ENCODE data around the gene HEPACAM.

HEPACAM gene

DNA sequence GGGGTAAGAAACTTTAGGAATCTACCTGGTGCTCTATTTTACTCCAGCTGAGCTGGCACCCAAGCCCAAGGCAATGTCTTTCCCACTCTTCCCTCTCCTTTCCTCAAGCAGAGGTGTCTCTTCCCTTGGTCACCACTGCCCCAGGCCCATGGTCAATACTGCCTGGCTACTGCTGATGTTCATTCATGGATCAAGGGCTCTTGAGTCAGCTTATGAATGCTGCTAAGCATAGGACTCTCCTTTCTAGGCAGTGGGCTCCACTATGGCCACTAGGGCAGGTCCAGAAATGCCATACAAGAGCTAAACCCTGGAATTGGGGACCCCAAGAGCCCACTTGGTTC lies 19.5 kb downstream of the HEPACAM start:
- Mint-ChIP-seq H3K4me1 (no peaks in the 10 kb centered on the region), H3K9me3 (no peaks in the 10 kb centered on the region), H3K4me3 (no peak overlapping the region), H3K36me3 (ENCODE audit: insufficient read depth) (no peaks in the 10 kb centered on the region), H3K27ac (ENCODE audit: low read depth) (no peak overlapping the region), H3K27me3 (peaks cover 11% of the 10 kb centered on the region)
- DNase-seq (ENCODE audit: low spot score in 2 of 2), result no peak
- no peak for ATAC-seq (replicated peaks; ENCODE audit: extremely low read depth, poor library complexity, severe bottlenecking)

DNA sequence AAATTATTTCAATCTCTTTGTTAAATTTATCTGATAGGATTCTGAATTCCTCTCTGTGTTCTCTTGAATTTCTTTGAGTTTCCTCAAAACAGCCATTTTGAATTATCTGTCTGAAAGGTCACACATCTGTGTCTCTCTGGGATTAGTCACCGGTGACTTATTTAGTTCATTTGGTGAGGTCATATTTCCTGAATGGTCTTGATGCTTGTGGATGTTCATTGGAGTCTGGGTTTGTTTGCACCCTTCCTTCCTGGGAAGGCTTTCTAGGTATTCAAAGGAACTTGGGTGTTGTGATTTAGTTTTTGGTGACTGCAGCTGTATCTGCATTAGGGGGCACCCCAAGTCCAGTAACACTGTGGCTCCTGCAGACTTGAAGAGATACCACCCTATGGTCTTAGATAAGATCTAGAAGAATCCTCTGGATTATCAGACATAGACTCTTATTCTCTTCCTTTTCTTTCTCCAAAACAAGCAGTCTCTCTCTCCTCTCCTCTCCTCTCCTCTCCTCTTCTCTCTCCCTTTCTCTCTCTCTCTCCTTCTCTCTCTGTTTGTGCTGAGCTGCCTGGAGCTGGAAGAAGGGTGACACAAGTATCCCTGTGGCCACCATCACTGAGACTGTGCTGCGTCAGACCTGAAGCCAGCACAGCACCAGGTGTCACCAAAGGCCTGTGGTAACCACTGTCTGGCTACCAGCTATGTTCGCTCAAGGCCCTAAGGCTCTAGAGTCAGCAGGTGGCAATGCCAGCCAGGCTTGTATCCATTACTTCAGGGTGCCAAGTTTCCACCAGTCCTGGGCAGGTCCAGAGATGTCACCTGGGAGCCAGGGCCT lies 20.1 kb downstream of the HEPACAM start:
- DNase-seq (ENCODE audit: low spot score in 2 of 2) (no peak), ATAC-seq (replicated peaks; ENCODE audit: extremely low read depth, poor library complexity, severe bottlenecking) (no peak)
- Mint-ChIP-seq H3K27ac (ENCODE audit: low read depth) (no peak overlapping the region), H3K9me3 (no peaks in the 10 kb centered on the region), H3K4me3 (no peak overlapping the region), H3K27me3 (peaks cover 12% of the 10 kb centered on the region), H3K4me1 (no peaks in the 10 kb centered on the region), H3K36me3 (ENCODE audit: insufficient read depth) (no peaks in the 10 kb centered on the region)

DNA sequence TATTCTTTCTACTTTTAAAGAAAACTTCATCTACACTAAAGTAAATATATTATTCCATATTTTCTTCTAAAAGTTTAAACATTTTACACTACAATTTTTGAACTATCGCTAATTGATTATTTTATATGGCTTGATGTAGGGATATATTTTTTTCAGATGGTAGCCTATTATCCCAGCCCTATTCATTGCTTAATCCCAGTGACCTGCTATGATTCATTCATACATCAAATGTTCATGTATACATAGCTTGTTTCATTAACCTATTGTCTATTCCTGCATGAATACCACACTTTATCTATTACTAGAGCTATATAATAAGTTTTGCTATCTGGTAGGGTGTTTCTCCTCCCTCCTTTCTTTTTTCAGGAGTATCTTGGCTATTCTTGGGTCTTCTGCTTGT lies 33.2 kb downstream of the HEPACAM start:
- no peaks in the 10 kb centered on the region for H3K36me3 Mint-ChIP-seq (ENCODE audit: insufficient read depth)
- peaks cover 53% of the 10 kb centered on the region for H3K27me3 Mint-ChIP-seq
- no peaks in the 10 kb centered on the region for H3K4me1 Mint-ChIP-seq
- no peak overlapping the region for H3K27ac Mint-ChIP-seq (ENCODE audit: low read depth)
- DNase-seq (ENCODE audit: low spot score in 2 of 2) (no peak), ATAC-seq (replicated peaks; ENCODE audit: extremely low read depth, poor library complexity, severe bottlenecking) (no peak)
- no peaks in the 10 kb centered on the region for H3K9me3 Mint-ChIP-seq
- H3K4me3 Mint-ChIP-seq, result no peak overlapping the region

DNA sequence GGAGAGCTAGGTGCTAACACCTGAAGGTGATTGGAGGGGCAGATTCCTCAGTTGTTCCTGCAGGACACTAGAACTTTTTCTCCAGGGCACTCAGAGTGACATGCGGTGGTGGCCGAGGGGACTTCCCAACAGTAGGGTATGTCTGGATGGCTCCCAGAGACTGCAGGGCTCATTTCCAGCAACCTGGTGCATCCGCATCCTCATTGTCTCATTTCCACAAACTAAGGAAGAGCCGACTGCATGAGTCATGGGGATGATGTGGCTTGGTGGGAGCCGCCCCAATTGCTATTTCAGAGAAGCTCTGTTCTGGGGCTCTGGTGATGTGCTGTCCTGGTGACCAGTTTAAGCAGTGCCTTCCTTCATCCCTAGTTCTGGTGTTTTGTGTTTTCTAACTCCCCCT lies 35.4 kb downstream of the HEPACAM start:
- ATAC-seq (replicated peaks; ENCODE audit: extremely low read depth, poor library complexity, severe bottlenecking), result no peak
- Mint-ChIP-seq H3K36me3 (ENCODE audit: insufficient read depth) (no peaks in the 10 kb centered on the region), H3K9me3 (no peaks in the 10 kb centered on the region), H3K4me1 (no peaks in the 10 kb centered on the region), H3K27ac (ENCODE audit: low read depth) (no peak overlapping the region), H3K4me3 (no peak overlapping the region), H3K27me3 (peaks cover 31% of the 10 kb centered on the region)
- DNase-seq (ENCODE audit: low spot score in 2 of 2), result no peak

DNA sequence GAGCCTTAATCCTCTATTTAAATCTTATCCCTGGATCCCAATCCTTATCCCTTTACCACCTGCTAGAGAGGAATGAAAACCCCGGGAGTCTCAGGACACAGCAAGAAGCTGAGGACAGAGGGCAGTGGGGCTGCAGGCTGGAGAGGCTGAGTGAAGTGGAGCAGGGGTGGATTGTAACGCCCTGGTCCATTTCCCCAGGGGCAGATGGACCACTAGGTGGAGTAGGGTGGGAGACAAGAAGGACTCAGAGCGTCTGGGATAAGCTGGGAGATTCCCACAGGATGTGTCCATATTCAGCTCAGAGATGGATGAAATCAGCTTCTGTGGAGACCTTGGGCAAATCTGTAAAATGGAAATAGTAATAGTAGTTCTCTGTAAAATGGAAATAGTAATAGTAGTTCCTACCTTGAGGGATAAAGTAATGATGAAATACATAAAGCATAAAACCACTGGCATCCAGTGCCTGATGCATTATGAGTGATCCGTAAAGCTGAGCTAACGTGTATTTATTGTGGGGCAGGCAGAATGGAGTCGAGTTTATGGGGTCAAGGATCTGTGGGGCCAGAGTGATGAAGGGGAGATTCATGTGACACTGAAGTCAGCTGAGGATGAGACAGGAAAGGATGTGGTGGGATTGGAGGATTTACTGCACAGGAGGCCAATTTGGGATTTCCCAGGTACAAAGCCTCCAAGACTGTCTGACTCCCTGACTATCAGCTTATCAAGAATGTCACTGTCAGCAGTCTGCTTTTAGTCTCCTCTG lies 36.3 kb downstream of the HEPACAM start:
- no peak overlapping the region for H3K27ac Mint-ChIP-seq (ENCODE audit: low read depth)
- H3K36me3 Mint-ChIP-seq (ENCODE audit: insufficient read depth), result no peaks in the 10 kb centered on the region
- DNase-seq (ENCODE audit: low spot score in 2 of 2), result no peak
- H3K4me3 Mint-ChIP-seq, result no peak overlapping the region
- ATAC-seq (replicated peaks; ENCODE audit: extremely low read depth, poor library complexity, severe bottlenecking), result no peak
- H3K27me3 Mint-ChIP-seq, result peaks cover 22% of the 10 kb centered on the region
- no peaks in the 10 kb centered on the region for H3K4me1 Mint-ChIP-seq
- no peaks in the 10 kb centered on the region for H3K9me3 Mint-ChIP-seq

DNA sequence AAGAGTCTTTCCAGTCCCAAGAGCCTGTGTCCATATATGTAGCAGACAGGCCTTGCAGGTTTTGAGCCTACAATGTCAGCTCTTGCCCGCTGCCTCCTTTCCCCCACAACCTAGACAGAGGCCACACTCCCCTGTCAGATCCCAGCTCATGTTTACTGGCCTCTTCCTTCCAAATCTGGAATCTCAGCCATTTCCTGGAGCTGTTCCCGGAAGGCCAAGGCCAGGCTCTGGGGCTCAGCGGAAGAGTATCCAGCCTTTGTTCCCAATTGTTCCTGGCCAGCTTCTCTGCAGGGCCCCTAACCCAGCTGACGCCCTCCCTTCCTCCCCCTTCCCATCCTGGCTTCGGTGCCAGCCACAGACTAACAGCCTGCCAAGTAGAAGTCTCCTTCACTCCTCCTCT lies 37.1 kb downstream of the HEPACAM start:
- Mint-ChIP-seq H3K9me3 (no peaks in the 10 kb centered on the region), H3K27ac (ENCODE audit: low read depth) (no peak overlapping the region), H3K27me3 (peaks cover 18% of the 10 kb centered on the region), H3K4me3 (no peak overlapping the region), H3K36me3 (ENCODE audit: insufficient read depth) (no peaks in the 10 kb centered on the region), H3K4me1 (no peaks in the 10 kb centered on the region)
- DNase-seq (ENCODE audit: low spot score in 2 of 2) (no peak), ATAC-seq (replicated peaks; ENCODE audit: extremely low read depth, poor library complexity, severe bottlenecking) (no peak)

DNA sequence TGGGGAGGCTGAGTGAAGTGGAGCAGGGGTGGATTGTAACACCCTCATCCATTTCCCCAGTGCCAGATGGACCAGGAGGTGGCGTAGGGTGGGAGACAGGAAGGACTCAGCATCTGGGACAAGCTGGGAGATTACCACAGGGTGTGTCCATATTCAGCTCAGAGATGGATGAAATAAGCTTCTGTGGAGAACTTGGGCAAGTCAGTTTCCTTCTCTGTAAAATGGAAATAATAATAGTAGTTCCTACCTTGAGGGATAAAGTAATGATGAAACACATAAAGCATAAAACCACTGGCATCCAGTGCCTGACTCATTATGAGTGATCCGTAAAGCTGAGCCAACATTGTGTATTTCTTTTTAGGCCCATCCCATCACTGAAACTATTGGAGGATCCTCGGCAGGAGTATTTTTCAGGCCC lies 37.6 kb downstream of the HEPACAM start:
- ATAC-seq (replicated peaks; ENCODE audit: extremely low read depth, poor library complexity, severe bottlenecking) (no peak), DNase-seq (ENCODE audit: low spot score in 2 of 2) (no peak)
- Mint-ChIP-seq H3K27me3 (peaks cover 21% of the 10 kb centered on the region), H3K4me3 (no peak overlapping the region), H3K27ac (ENCODE audit: low read depth) (no peak overlapping the region), H3K9me3 (no peaks in the 10 kb centered on the region), H3K36me3 (ENCODE audit: insufficient read depth) (no peaks in the 10 kb centered on the region), H3K4me1 (no peaks in the 10 kb centered on the region)

DNA sequence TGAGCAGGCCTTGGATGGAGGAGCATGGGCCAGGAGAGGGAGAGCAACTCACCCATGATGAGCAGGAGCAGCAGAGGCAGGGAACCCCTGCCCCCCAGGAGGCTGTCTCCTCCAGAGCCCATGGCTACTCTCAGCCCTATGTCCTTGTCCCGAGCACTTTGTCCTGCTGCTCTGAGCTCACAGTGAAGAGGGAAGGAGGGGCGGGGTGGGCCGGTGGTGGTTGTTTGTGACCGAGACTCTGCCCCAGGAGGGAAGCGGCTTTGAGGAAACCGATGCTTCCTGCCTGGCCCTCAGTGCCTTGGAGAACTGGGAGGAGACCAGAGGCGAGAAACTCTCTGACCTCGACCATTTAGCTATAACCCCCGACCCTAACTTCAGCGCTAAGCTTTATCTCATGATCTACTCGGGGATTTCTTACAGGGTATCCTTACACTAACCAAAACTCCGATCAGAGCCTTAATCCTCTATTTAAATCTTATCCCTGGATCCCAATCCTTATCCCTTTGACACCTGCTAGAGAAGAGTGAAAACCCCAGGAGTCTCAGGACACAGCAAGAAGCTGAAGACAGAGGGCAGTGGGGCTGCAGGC lies 38.1 kb downstream of the HEPACAM start, which contains the start of gene ROBO4:
Gene ROBO4 (minus strand): TSS at position 192 of the 589 bp plus-strand sequence. CDS start 70 bp downstream, at position 122.
- Mint-ChIP-seq H3K27me3 (peaks cover 26% of the 10 kb centered on the region), H3K27ac (ENCODE audit: low read depth) (no peak within 1 kb of the TSS)
- no peak for DNase-seq (ENCODE audit: low spot score in 2 of 2)

DNA sequence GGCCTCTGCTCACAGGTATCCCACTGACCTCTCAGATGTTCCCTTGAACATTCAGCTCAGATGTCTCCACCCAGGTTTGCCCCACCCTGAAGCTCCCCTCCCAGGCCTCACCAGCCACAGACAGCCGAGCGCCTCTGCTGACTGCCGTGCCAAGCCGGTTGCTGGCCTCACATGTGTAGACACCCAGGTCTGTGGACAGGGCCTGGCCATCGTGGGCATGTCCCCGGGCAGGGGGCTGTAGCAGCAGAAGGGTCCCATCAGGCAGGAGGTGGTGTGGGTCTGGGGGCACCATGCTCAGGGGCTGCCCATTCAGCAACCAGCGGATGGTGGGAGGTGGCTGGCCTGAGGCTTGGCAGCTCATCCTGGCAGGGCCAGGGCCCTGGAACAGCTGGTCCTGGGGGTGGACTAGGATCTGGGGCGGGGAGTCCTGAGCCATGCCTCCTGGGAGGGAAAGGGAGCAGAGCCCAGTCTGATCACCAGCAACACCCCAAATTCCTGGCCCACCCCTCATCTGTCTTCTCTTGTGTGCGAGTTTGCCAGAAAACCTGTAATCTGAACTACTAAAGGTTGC lies 38.9 kb downstream of the HEPACAM start:
- ATAC-seq (replicated peaks; ENCODE audit: extremely low read depth, poor library complexity, severe bottlenecking), result no peak
- Mint-ChIP-seq H3K36me3 (ENCODE audit: insufficient read depth) (no peaks in the 10 kb centered on the region), H3K4me3 (no peak overlapping the region), H3K4me1 (no peaks in the 10 kb centered on the region), H3K9me3 (no peaks in the 10 kb centered on the region), H3K27ac (ENCODE audit: low read depth) (no peak overlapping the region), H3K27me3 (peaks cover 30% of the 10 kb centered on the region)
- DNase-seq (ENCODE audit: low spot score in 2 of 2), result no peak

More for the DNA sequence above, 38.1 kb downstream of the HEPACAM start, which contains the start of gene ROBO4:
- no peak for ATAC-seq (replicated peaks; ENCODE audit: extremely low read depth, poor library complexity, severe bottlenecking)
- Mint-ChIP-seq H3K4me3 (no peak within 1 kb of the TSS), H3K4me1 (no peaks in the 10 kb centered on the region), H3K36me3 (ENCODE audit: insufficient read depth) (no peaks in the 10 kb centered on the region), H3K9me3 (no peaks in the 10 kb centered on the region)

DNA sequence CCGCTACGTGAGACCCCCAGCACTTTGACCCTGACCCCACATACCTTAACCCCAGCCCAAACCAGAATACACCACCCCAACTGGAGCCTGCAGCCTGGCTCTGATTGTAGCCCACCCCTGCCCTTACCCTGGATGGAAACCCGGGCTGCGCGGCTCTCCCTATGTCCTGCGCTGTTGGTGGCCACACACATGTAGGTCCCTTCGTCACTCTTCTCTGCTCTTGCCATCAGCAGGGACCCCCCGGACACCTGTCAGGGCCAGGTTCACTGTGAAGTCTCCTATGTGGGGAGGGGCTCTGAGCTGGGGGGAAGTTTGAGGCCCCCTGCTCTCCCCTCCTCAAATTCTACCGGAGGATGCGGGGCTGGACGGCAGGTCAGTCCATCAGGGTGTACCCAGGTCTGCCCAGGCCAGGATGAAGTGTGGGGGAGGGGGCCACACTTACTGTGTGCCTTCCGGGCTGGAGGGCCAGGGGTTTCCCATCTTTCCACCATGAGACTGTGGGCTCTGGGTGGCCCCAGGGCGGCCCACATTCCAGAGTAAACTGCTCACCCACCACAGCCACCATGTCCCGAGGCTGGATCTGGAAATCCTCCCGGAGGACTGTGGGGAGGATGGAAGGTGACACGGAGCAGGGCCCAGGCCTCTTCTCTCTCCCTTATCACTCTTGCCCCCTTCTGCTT lies 39.6 kb downstream of the HEPACAM start:
- no peaks in the 10 kb centered on the region for H3K4me1 Mint-ChIP-seq
- ATAC-seq (replicated peaks; ENCODE audit: extremely low read depth, poor library complexity, severe bottlenecking) (no peak), DNase-seq (ENCODE audit: low spot score in 2 of 2) (peak in 1 of 2 donors; percentile 3)
- H3K36me3 Mint-ChIP-seq (ENCODE audit: insufficient read depth), result no peaks in the 10 kb centered on the region
- no peaks in the 10 kb centered on the region for H3K9me3 Mint-ChIP-seq
- H3K4me3 Mint-ChIP-seq, result no peak overlapping the region
- H3K27ac Mint-ChIP-seq (ENCODE audit: low read depth), result no peak overlapping the region
- H3K27me3 Mint-ChIP-seq, result peaks cover 26% of the 10 kb centered on the region

DNA sequence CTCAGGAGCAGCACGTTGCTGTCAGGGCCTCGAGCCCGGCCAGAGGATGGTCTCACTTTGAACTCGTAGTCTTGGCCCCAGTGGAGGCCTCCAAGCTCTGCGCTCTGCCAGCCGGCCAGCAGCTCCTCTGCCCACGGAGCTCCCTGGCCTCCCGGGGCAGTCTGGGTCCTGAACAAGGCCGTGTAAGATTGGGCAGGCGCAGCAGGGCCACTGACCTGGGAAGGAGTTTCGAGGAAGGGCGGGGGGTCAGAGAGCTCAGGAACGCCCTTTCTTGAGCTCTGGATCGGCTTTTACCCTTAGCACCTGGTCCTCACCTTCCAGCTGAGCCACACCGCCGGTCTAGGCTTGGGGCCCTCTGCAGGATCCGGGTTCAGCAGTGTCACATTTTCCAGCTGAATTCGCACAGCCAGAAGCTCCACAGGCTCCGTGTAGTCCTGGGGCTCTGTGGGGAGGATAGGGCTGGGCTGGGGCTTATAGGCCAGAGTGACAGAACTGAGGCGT lies 40.3 kb downstream of the HEPACAM start:
- no peaks in the 10 kb centered on the region for H3K9me3 Mint-ChIP-seq
- no peak overlapping the region for H3K4me3 Mint-ChIP-seq
- H3K36me3 Mint-ChIP-seq (ENCODE audit: insufficient read depth), result no peaks in the 10 kb centered on the region
- H3K4me1 Mint-ChIP-seq, result no peaks in the 10 kb centered on the region
- H3K27me3 Mint-ChIP-seq, result peaks cover 21% of the 10 kb centered on the region
- H3K27ac Mint-ChIP-seq (ENCODE audit: low read depth), result no peak overlapping the region
- DNase-seq (ENCODE audit: low spot score in 2 of 2) (peak in 1 of 2 donors; percentile 8), ATAC-seq (replicated peaks; ENCODE audit: extremely low read depth, poor library complexity, severe bottlenecking) (no peak)

Measured in central memory CD8-positive, alpha-beta T cell (primary cell).